ENCODE measurements around the gene BLOC1S3. TPM values are rescaled to one million over a fixed set of nuclear protein-coding genes. Genes with fewer than 3 reads are reported as not detected.
A peak's percentile ranks its signal among the peaks of the same experiment; 100 is the strongest.

Gene BLOC1S3
- total and polyA plus RNA-seq, 2 of the 13 experiments (the other 11 are each of a cell fraction or from before 2014, with no cell fraction given) = 4.3 to 4.8 TPM

DNA sequence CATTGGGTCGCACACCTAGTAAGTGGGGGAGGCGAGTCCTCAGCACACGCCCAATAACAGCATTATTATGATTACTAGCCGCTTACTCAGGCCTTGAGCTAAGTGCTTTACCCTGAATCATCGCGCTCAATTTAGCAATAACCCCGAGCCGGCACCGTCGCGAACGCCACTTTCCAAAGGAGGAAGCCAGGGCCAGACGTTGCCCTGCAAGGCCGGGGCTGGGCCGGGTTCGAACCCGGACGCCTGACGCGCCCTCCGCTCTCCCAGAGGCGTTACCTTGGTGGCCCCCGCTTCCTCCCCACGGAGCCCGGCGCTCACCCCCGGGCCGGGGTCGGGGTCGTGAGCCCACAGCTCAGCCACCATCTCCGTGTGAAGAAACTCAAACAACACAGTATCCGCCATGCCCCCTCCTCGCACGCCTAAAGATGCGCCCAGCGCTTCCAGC lies 745 bp upstream of the BLOC1S3 start, which contains the start of gene TRAPPC6A (continued):
- TF ChIP-seq ASH2L (IDR thresholded peaks at IDR 0.05; ENCODE audit: insufficient read length, low read depth, low read length) = peak; percentile 14
- TF ChIP-seq HDAC2 (CRISPR knock-in tag; IDR thresholded peaks at IDR 0.05) = peak; percentile 45
- TF ChIP-seq ZFY (CRISPR knock-in tag; IDR thresholded peaks at IDR 0.05) = peak; percentile 82
- peak; percentile 88; the same call in 1 of the 2 replicates for TF ChIP-seq ZNF333 (CRISPR knock-in tag; IDR thresholded peaks at IDR 0.05; ENCODE audit: borderline replicate concordance)
- TF ChIP-seq, protein P1, sequence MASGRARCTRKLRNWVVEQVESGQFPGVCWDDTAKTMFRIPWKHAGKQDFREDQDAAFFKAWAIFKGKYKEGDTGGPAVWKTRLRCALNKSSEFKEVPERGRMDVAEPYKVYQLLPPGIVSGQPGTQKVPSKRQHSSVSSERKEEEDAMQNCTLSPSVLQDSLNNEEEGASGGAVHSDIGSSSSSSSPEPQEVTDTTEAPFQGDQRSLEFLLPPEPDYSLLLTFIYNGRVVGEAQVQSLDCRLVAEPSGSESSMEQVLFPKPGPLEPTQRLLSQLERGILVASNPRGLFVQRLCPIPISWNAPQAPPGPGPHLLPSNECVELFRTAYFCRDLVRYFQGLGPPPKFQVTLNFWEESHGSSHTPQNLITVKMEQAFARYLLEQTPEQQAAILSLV (CRISPR knock-in tag; IDR thresholded peaks at IDR 0.05; ENCODE audit: borderline replicate concordance) = peak; percentile 63; the same call in 1 of the 2 replicates
- TF ChIP-seq ZBTB7B (CRISPR knock-in tag; IDR thresholded peaks at IDR 0.05) = 0 out of 2 replicates have a peak, but pooled peaks have one; percentile 15
- 0 out of 2 replicates have a peak, but pooled peaks have one; percentile 83 for TF ChIP-seq TMF1 (CRISPR knock-in tag; IDR thresholded peaks at IDR 0.05; ENCODE audit: low read depth)
- TF ChIP-seq HNRNPLL (IDR thresholded peaks at IDR 0.05; ENCODE audit: low read depth, low read length, poor library complexity, severe bottlenecking) = no peak
- TF ChIP-seq ZNF768 (CRISPR knock-in tag; IDR thresholded peaks at IDR 0.05) = peak; percentile 67; the same call in 1 of the 2 replicates
- TF ChIP-seq, protein P2, sequence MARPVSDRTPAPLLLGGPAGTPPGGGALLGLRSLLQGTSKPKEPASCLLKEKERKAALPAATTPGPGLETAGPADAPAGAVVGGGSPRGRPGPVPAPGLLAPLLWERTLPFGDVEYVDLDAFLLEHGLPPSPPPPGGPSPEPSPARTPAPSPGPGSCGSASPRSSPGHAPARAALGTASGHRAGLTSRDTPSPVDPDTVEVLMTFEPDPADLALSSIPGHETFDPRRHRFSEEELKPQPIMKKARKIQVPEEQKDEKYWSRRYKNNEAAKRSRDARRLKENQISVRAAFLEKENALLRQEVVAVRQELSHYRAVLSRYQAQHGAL (CRISPR knock-in tag; IDR thresholded peaks at IDR 0.05; ENCODE audit: not compliant biosample characterization) = no peak
- TF ChIP-seq, protein P3, sequence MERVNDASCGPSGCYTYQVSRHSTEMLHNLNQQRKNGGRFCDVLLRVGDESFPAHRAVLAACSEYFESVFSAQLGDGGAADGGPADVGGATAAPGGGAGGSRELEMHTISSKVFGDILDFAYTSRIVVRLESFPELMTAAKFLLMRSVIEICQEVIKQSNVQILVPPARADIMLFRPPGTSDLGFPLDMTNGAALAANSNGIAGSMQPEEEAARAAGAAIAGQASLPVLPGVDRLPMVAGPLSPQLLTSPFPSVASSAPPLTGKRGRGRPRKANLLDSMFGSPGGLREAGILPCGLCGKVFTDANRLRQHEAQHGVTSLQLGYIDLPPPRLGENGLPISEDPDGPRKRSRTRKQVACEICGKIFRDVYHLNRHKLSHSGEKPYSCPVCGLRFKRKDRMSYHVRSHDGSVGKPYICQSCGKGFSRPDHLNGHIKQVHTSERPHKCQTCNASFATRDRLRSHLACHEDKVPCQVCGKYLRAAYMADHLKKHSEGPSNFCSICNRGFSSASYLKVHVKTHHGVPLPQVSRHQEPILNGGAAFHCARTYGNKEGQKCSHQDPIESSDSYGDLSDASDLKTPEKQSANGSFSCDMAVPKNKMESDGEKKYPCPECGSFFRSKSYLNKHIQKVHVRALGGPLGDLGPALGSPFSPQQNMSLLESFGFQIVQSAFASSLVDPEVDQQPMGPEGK (CRISPR knock-in tag; IDR thresholded peaks at IDR 0.05) = 0 out of 2 replicates have a peak, but pooled peaks have one; percentile 42
- TF ChIP-seq ZNF776 (CRISPR knock-in tag; IDR thresholded peaks at IDR 0.05) = peak; percentile 53; the same call in 1 of the 2 replicates
- 0 out of 2 replicates have a peak, but pooled peaks have one; percentile 38 for TF ChIP-seq ZNF713 (CRISPR knock-in tag; IDR thresholded peaks at IDR 0.05)
- 0 out of 2 replicates have a peak, but pooled peaks have one; percentile 61 for TF ChIP-seq DMAP1 (CRISPR knock-in tag; IDR thresholded peaks at IDR 0.05)
- no peak for TF ChIP-seq KDM6A (CRISPR knock-in tag; IDR thresholded peaks at IDR 0.05; ENCODE audit: low read depth)
- peak; percentile 48; the same call in 1 of the 2 replicates for TF ChIP-seq ZNF772 (CRISPR knock-in tag; IDR thresholded peaks at IDR 0.05)
- TF ChIP-seq, protein P4, sequence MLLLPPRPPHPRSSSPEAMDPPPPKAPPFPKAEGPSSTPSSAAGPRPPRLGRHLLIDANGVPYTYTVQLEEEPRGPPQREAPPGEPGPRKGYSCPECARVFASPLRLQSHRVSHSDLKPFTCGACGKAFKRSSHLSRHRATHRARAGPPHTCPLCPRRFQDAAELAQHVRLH (CRISPR knock-in tag; IDR thresholded peaks at IDR 0.05; ENCODE audit: borderline replicate concordance, low read depth) = 0 out of 2 replicates have a peak, but pooled peaks have one; percentile 51
- TF ChIP-seq, protein P5, sequence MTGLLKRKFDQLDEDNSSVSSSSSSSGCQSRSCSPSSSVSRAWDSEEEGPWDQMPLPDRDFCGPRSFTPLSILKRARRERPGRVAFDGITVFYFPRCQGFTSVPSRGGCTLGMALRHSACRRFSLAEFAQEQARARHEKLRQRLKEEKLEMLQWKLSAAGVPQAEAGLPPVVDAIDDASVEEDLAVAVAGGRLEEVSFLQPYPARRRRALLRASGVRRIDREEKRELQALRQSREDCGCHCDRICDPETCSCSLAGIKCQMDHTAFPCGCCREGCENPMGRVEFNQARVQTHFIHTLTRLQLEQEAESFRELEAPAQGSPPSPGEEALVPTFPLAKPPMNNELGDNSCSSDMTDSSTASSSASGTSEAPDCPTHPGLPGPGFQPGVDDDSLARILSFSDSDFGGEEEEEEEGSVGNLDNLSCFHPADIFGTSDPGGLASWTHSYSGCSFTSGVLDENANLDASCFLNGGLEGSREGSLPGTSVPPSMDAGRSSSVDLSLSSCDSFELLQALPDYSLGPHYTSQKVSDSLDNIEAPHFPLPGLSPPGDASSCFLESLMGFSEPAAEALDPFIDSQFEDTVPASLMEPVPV (CRISPR knock-in tag; IDR thresholded peaks at IDR 0.05) = peak; percentile 55
- TF ChIP-seq ZNF569 (CRISPR knock-in tag; IDR thresholded peaks at IDR 0.05; ENCODE audit: borderline replicate concordance) = no peak; the same call in 1 of the 2 replicates
- peak; percentile 46; the same call in 1 of the 2 replicates for TF ChIP-seq ZNF317 (CRISPR knock-in tag; IDR thresholded peaks at IDR 0.05)
- TF ChIP-seq RXRA (CRISPR knock-in tag; IDR thresholded peaks at IDR 0.05) = peak; percentile 55; the same call in 1 of the 2 replicates
- 0 out of 2 replicates have a peak, but pooled peaks have one; percentile 18 for TF ChIP-seq PPARG (CRISPR knock-in tag; conservative IDR thresholded peaks at IDR 0.05)
- 0 out of 2 replicates have a peak, but pooled peaks have one; percentile 10 for TF ChIP-seq ZNF124 (CRISPR knock-in tag; IDR thresholded peaks at IDR 0.05)
- no peak for TF ChIP-seq ZBTB21 (CRISPR knock-in tag; IDR thresholded peaks at IDR 0.05)
- TF ChIP-seq POLR2G (IDR thresholded peaks at IDR 0.05; ENCODE audit: low read depth, low read length) = peak; percentile 74
- TF ChIP-seq ZNF235 (CRISPR knock-in tag; IDR thresholded peaks at IDR 0.05; ENCODE audit: borderline replicate concordance) = peak; percentile 48; the same call in 1 of the 2 replicates

Data from HepG2 (cell line).